ENCODE results near the gene BFSP1.

The BFSP1 gene

DNA sequence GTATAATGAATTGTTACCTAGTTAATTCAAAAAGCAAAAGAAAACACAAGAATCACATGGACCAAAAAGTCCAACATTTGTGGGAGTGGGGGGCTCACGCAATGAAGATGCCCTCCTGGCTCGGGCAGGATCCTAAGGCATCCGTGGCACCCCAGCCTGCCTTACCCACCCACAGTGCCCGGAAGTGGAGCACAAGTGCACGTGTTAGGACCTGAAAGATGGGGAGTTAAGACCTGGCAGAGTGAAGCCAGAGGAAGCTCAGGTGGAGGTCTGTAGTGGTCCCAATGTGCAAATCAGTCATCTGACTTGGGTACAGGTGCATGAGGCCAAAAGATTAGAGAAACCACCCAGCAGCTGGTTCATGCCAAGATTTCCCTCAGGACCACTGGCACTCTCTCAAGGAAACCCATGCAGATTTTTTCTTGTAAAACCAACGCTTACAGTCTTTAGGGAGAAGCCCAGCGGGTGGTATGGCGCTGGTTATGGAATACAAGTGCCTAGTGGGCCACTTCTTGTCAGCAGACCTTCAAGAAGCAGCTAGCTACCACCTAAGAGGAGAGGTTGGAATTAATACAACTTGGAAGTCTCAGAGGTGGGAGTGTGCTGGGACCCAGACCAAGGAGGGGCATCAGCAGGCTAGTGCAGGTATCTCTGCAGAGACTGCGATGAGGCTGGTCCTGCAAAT lies 42.1 kb downstream of the BFSP1 start:
- no CpG with 5 or more reads among the region's 9 CpGs for WGBS (ENCODE audit: extremely low coverage, insufficient coverage, insufficient read length)
- no peak overlapping the region for H2AFZ ChIP-seq (ENCODE audit: insufficient read depth, low read length, poor library complexity)
- H3K23ac ChIP-seq (ENCODE audit: low read length), result no peak overlapping the region
- H3K4me2 ChIP-seq (ENCODE audit: low read length), result no peak overlapping the region
- H3K14ac ChIP-seq (ENCODE audit: low read length), result no peak overlapping the region
- no peaks in the 10 kb centered on the region for H3K27me3 ChIP-seq (ENCODE audit: insufficient read depth, low read length)
- H3K4me3 ChIP-seq (ENCODE audit: low read depth, low read length), result no peak overlapping the region
- H4K12ac ChIP-seq (ENCODE audit: low read depth, low read length), result no peak overlapping the region
- H2BK5ac ChIP-seq (ENCODE audit: low read depth, low read length, poor library complexity), result no peak overlapping the region
- H3K4ac ChIP-seq (ENCODE audit: low read depth, low read length), result no peak overlapping the region
- no peaks in the 10 kb centered on the region for H3K79me1 ChIP-seq (ENCODE audit: low read length)
- no peak for DNase-seq
- H3K36me3 ChIP-seq (ENCODE audit: control insufficient read depth in 1 of 2, insufficient read depth in 2 of 2, low read length in 2 of 2), result no peaks in the 10 kb centered on the region
- H3K9ac ChIP-seq (ENCODE audit: low read length), result no peak overlapping the region
- H3K79me2 ChIP-seq (ENCODE audit: control insufficient read depth, insufficient read depth, low read length, poor library complexity), result no peaks in the 10 kb centered on the region
- peaks cover 2% of the 10 kb centered on the region for H3K9me3 ChIP-seq (ENCODE audit: insufficient read depth, low read depth, low read length)
- H3K4me1 ChIP-seq (ENCODE audit: control insufficient read depth in 1 of 2, insufficient read depth in 2 of 2, low read length in 2 of 2), result no peaks in the 10 kb centered on the region
- H2BK12ac ChIP-seq (ENCODE audit: low read length), result no peak overlapping the region
- H2AK5ac ChIP-seq (ENCODE audit: low read length), result no peak overlapping the region
- H2BK120ac ChIP-seq (ENCODE audit: insufficient read depth, low read length, poor library complexity), result no peak overlapping the region
- no peak overlapping the region for H3K18ac ChIP-seq (ENCODE audit: low read length)
- no peak overlapping the region for H3K27ac ChIP-seq (ENCODE audit: low read depth, low read length)
- H4K91ac ChIP-seq (ENCODE audit: low read depth, low read length), result no peak overlapping the region
- no peak overlapping the region for H4K8ac ChIP-seq (ENCODE audit: low read depth, low read length)

GRCh38 chr20:17485017-17485416 lies 46.2 kb downstream of the BFSP1 start:
- no peak for DNase-seq
- Histone ChIP-seq H3K18ac (ENCODE audit: low read length) (no peak overlapping the region), H3K79me1 (ENCODE audit: low read length) (no peaks in the 10 kb centered on the region), H3K23ac (ENCODE audit: low read length) (no peak overlapping the region), H4K91ac (ENCODE audit: low read depth, low read length) (no peak overlapping the region), H3K79me2 (ENCODE audit: control insufficient read depth, insufficient read depth, low read length, poor library complexity) (no peaks in the 10 kb centered on the region), H4K12ac (ENCODE audit: low read depth, low read length) (no peak overlapping the region), H4K8ac (ENCODE audit: low read depth, low read length) (no peak overlapping the region), H3K4ac (ENCODE audit: low read depth, low read length) (no peak overlapping the region), H2BK120ac (ENCODE audit: insufficient read depth, low read length, poor library complexity) (no peak overlapping the region), H2AK5ac (ENCODE audit: low read length) (no peak overlapping the region), H2BK5ac (ENCODE audit: low read depth, low read length, poor library complexity) (no peak overlapping the region), H3K9me3 (ENCODE audit: insufficient read depth, low read depth, low read length) (no peaks in the 10 kb centered on the region), H3K27ac (ENCODE audit: low read depth, low read length) (no peak overlapping the region), H3K36me3 (ENCODE audit: control insufficient read depth in 1 of 2, insufficient read depth in 2 of 2, low read length in 2 of 2) (no peaks in the 10 kb centered on the region), H3K4me2 (ENCODE audit: low read length) (no peak overlapping the region), H3K4me1 (ENCODE audit: control insufficient read depth in 1 of 2, insufficient read depth in 2 of 2, low read length in 2 of 2) (no peaks in the 10 kb centered on the region), H3K4me3 (ENCODE audit: low read depth, low read length) (no peak overlapping the region), H3K27me3 (ENCODE audit: insufficient read depth, low read length) (no peaks in the 10 kb centered on the region), H2AFZ (ENCODE audit: insufficient read depth, low read length, poor library complexity) (no peak overlapping the region), H3K14ac (ENCODE audit: low read length) (no peak overlapping the region), H2BK12ac (ENCODE audit: low read length) (no peak overlapping the region), H3K9ac (ENCODE audit: low read length) (no peak overlapping the region)
- WGBS (ENCODE audit: extremely low coverage, insufficient coverage, insufficient read length), result no CpG with 5 or more reads among the region's 2 CpGs

- H3K79me2 ChIP-seq (ENCODE audit: control insufficient read depth, insufficient read depth, low read length, poor library complexity), result no peaks in the 10 kb centered on the region
- no peaks in the 10 kb centered on the region for H3K27me3 ChIP-seq (ENCODE audit: insufficient read depth, low read length)
- no peak overlapping the region for H2BK12ac ChIP-seq (ENCODE audit: low read length)
- H2BK120ac ChIP-seq (ENCODE audit: insufficient read depth, low read length, poor library complexity), result no peak overlapping the region
- H3K27ac ChIP-seq (ENCODE audit: low read depth, low read length), result no peak overlapping the region
- H3K36me3 ChIP-seq (ENCODE audit: control insufficient read depth in 1 of 2, insufficient read depth in 2 of 2, low read length in 2 of 2), result no peaks in the 10 kb centered on the region
- DNase-seq, result no peak
- no peak overlapping the region for H3K4ac ChIP-seq (ENCODE audit: low read depth, low read length)
- no CpG with 5 or more reads among the region's 5 CpGs for WGBS (ENCODE audit: extremely low coverage, insufficient coverage, insufficient read length)
- no peak overlapping the region for H3K4me2 ChIP-seq (ENCODE audit: low read length)
- H2BK5ac ChIP-seq (ENCODE audit: low read depth, low read length, poor library complexity), result no peak overlapping the region
- H3K9ac ChIP-seq (ENCODE audit: low read length), result no peak overlapping the region
- no peak overlapping the region for H4K8ac ChIP-seq (ENCODE audit: low read depth, low read length)
- no peak overlapping the region for H3K4me3 ChIP-seq (ENCODE audit: low read depth, low read length)
- no peaks in the 10 kb centered on the region for H3K4me1 ChIP-seq (ENCODE audit: control insufficient read depth in 1 of 2, insufficient read depth in 2 of 2, low read length in 2 of 2)
- H2AFZ ChIP-seq (ENCODE audit: insufficient read depth, low read length, poor library complexity), result no peak overlapping the region
- no peaks in the 10 kb centered on the region for H3K79me1 ChIP-seq (ENCODE audit: low read length)
- no peak overlapping the region for H2AK5ac ChIP-seq (ENCODE audit: low read length)
- H3K14ac ChIP-seq (ENCODE audit: low read length), result no peak overlapping the region
- no peak overlapping the region for H4K12ac ChIP-seq (ENCODE audit: low read depth, low read length)
- no peak overlapping the region for H3K23ac ChIP-seq (ENCODE audit: low read length)
- no peak overlapping the region for H3K18ac ChIP-seq (ENCODE audit: low read length)
- no peak overlapping the region for H4K91ac ChIP-seq (ENCODE audit: low read depth, low read length)
- H3K9me3 ChIP-seq (ENCODE audit: insufficient read depth, low read depth, low read length), result no peaks in the 10 kb centered on the region
Observed at GRCh38 chr20:17482536-17482935, 48.6 kb downstream of the BFSP1 start.

GRCh38 chr20:17481661-17482060 lies 49.5 kb downstream of the BFSP1 start:
- Histone ChIP-seq H2BK12ac (ENCODE audit: low read length) (no peak overlapping the region), H3K4me1 (ENCODE audit: control insufficient read depth in 1 of 2, insufficient read depth in 2 of 2, low read length in 2 of 2) (no peaks in the 10 kb centered on the region), H3K27ac (ENCODE audit: low read depth, low read length) (no peak overlapping the region), H2AFZ (ENCODE audit: insufficient read depth, low read length, poor library complexity) (no peak overlapping the region), H4K8ac (ENCODE audit: low read depth, low read length) (no peak overlapping the region), H2BK5ac (ENCODE audit: low read depth, low read length, poor library complexity) (no peak overlapping the region), H3K18ac (ENCODE audit: low read length) (no peak overlapping the region), H4K12ac (ENCODE audit: low read depth, low read length) (no peak overlapping the region), H3K23ac (ENCODE audit: low read length) (no peak overlapping the region), H3K14ac (ENCODE audit: low read length) (no peak overlapping the region), H3K4me3 (ENCODE audit: low read depth, low read length) (no peak overlapping the region), H4K91ac (ENCODE audit: low read depth, low read length) (no peak overlapping the region), H2AK5ac (ENCODE audit: low read length) (no peak overlapping the region), H3K79me2 (ENCODE audit: control insufficient read depth, insufficient read depth, low read length, poor library complexity) (no peaks in the 10 kb centered on the region), H3K79me1 (ENCODE audit: low read length) (no peaks in the 10 kb centered on the region), H3K36me3 (ENCODE audit: control insufficient read depth in 1 of 2, insufficient read depth in 2 of 2, low read length in 2 of 2) (no peaks in the 10 kb centered on the region), H3K27me3 (ENCODE audit: insufficient read depth, low read length) (no peaks in the 10 kb centered on the region), H2BK120ac (ENCODE audit: insufficient read depth, low read length, poor library complexity) (no peak overlapping the region), H3K4me2 (ENCODE audit: low read length) (no peak overlapping the region), H3K9me3 (ENCODE audit: insufficient read depth, low read depth, low read length) (no peaks in the 10 kb centered on the region), H3K9ac (ENCODE audit: low read length) (peak overlapping the region; percentile 13), H3K4ac (ENCODE audit: low read depth, low read length) (no peak overlapping the region)
- no peak for DNase-seq
- no CpG with 5 or more reads among the region's 16 CpGs for WGBS (ENCODE audit: extremely low coverage, insufficient coverage, insufficient read length)
